HG03521 (cell line): ENCODE measurements around the gene TMEM163.

ENCODE experiments used
- ATAC-seq: cut with Tn5 transposase; IDR thresholded peaks from one replicate; pipeline ENCODE4 v1.9.1; 2021; ENCODE audit warnings: mild to moderate bottlenecking, moderate library complexity; ENCODE audit not compliant: unreplicated experiment

The TMEM163 gene

DNA sequence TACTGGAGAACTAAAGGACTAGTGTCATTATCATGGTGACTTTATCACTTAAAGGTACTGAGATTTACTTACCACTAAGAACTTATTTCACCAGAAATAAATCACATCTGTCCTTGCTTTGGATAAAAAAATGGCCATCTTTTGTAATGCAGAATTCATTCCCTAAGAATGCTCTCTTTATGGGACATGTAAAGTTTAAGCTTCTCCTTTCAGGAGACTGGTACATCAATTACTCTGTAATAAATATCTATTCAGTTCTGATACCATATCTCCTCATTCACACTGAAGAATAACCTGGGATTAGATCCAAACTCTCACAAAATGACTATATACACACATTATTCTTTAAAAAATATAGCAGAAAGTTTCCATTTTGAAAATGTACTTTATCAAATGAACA lies 24.4 kb downstream of the TMEM163 start:
- ATAC-seq: no peak

DNA sequence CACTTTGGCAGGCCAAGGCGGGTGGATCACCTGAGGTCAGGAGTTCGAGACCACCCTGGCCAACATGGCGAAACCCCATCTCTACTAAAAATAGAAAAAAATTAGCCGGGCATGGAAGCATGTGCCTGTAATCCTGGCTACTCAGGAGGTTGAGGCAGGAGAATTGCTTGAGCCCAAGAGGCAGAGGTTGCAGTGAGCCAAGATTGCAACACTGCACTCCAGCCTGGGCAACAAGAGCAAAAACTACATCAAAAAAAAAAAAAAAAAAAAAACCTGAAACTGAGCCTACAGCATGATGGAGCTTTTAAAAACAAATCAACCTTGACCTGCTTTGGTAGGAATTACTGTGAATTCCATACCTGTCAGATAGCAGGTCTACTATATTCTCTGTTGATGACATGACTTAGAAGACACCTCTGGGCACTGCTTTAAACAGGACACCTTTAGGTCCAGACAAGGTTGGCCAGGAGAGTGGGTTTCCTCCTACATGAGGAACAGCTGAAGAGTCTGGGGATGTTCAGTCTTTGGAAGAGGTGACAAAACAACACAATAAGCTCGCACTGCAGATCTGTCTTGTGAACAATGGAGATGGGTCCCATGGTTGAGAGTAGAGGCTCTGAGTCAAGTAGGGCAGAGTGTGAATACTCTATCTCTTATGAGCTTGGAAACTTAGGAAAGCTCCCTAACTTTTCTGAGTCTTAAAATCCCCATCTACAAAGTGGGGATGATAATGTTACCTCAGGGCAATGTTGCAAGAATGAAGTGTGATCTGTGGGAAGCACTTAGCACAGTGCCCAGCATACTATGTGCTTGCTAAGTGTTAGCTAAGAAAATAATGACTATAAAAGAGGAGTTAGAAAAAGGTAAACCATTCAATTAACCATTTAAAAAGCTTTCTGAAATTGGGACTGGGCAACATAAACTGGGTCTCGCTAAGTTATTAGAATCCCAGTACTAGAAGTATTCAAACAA lies 25.2 kb downstream of the TMEM163 start:
- no peak for ATAC-seq

DNA sequence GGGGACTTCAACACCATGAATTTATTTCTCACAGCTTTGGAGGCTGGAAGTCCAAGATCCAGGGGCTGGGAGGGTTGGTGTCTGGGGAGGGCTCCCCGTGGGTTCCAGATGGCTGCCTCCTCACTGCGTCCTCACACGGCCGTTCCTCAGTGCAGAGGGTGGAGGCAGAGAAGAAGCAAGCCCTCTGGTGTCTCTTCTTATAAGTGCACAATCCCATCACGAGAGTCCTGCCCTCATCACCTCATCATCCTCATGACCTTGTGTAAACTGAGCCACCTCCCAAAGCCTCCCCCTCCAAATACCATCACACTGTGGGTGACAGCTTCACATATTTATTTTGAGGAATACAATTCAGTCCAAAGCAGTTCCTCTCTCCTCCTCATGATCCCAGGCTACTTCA lies 26.3 kb downstream of the TMEM163 start:
- peak; percentile 67 for ATAC-seq

DNA sequence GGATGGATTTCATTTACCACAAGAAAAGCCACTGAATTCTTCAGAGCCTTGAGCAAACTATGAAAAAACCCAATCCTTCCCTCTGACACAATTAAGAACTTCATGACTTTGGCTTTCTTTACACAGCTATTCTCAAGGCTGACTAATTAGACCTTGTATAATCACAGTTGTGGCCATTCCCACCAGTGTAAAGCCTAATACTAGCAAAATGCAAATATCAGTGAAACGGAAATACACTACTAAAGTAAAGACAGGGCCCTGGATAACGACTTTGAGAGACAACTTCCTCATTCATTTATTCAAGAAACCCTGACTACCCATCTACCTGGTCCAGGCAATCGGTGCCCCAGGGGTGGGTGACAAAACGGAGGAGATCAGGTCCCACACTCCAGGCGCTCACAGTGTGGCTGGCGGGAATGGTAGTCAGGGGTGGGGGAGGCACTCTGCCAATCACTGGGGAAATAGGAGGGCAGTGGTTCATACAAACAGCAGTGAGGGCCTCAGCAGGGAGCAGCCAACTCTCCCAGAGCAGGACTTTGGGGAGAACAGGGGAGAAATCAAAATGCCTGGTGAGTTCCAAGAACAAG lies 28.1 kb downstream of the TMEM163 start:
- no peak for ATAC-seq

DNA sequence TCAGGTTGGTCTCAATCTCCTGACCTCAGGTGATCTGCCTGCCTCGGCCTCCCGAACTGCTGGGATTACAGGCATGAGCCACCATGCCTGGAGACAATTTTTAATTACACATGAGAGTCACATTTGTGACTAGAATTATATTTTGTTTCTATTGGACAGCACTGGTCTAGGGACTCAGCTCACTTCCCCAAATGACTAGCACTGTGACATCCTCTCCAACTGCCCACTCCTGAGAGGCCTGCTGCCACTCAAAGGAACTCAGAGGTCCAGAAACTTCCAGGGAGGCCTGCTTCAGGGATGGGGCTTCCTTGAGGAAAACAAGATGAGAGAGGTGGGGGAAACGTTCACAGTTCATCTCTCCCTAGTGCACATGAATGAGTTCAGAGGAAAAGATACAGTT lies 29.5 kb downstream of the TMEM163 start:
- ATAC-seq: no peak

DNA sequence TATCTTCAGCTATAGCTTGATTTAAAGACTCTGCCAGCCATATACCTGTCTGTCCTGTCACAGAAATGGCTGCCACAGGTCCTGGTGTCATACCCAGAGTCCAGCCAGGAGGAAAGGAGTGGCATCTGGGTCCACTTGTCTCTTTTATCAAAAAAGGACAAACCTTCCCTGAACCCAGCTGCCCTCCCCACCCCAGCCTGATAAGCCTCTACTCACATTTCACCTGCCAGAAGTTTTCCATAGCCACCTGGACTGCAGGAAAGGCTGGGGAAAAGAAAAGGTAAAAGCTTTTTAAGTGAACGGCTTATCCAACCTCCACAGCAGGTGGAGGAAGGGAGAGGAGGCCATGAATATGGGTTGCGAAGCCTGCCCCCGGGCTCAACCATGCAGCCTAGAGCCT lies 32.8 kb downstream of the TMEM163 start:
- no peak for ATAC-seq

DNA sequence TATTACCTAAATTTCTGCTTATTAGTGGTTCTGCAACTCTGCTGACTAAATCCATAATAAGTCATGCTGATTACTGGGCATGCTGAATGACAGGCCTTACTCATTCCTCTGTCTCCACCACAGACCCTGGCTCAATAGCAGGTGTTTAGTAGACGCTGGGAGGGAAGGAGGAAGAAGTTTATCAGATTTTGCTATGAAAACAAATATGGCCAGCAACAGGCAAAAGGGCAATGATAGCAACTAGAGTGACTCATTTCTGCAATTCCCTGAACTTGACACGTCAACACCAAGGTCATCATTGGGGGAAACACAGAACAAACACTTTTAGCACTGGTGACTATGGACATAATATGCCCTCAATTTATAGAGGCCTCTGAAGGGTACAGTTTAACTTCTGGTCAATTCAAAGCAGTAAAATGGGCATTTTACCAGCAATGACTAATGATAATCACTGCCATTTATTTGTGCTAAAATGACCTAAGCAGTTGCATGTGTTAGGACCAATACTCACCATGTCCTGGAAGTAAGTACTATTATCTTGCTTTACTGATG lies 35.2 kb downstream of the TMEM163 start:
- ATAC-seq: peak; percentile 60

DNA sequence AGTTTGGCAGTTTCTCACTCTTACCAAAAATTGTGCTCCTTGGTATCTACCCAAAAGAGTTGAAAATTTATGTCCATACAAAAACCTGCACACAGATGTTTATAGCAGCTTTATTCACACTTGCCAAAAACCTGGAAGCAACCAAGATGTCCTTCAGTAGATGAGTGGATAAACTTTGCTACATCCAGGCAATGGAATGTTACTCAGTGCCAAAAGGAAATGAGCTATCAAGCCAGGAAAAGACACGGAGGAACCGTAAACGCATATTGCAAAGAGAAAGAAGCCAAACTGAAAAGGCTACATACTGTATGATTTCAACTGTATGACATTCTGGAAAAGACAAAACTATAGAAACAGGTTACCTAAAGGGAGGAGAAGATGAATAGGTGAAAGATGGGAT lies 36.1 kb downstream of the TMEM163 start:
- no peak for ATAC-seq

DNA sequence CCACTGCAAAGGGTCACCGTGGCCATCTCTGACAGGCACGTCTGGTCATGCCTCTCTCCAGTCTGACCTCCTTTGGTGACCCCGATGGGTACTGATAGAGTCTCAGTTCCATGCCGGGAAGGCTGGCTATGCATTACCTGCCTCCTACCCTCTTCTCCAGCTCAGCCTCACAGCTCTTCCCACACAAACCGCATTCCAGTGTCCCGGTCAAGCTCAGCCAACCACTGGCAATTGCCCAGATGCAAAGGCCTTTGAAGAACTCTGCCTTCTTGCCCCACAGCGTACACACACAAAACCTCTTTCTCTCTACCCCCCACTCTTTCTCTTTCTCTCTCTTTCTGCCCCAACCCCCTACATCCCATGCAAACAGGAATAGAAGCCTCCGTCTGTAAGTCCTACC lies 37.6 kb downstream of the TMEM163 start:
- no peak for ATAC-seq

DNA sequence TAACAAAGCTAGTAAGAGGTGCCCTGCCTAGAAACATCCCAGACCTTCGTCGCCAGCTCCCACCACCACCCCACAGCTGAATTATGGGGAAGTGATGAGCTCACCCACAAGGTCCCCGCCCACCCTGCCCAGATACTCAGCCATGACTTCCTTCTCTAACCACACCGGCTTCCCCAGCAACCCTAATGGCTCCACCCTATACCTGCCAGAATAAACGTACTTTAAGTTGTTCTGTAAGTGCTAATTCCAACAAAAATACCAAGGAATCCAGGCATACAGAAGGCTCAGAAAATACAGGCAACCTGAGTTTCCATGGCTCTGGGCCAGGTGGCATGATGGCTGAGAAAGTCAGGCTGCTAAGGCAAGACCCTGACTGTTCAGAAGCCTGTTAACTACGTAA lies 39.1 kb downstream of the TMEM163 start:
- ATAC-seq: no peak

DNA sequence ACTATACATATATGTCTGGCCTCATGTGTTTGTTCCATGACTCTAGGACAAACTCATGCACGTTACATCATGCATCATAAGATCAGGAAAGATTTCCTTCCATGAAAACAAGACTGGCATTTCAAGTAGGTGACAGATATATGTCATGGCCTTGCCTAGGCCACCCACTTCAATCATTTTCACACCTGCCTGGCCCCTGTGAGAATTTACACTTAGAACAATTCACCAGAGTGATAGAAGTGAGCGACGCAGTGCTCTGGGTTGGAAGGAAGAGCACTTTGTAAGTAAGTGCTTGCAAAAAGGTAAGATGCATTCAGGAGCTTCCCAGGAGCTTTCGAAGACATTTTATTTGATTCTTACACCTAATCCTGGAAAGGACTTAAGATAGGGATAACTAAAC lies 39.5 kb downstream of the TMEM163 start:
- no peak for ATAC-seq

DNA sequence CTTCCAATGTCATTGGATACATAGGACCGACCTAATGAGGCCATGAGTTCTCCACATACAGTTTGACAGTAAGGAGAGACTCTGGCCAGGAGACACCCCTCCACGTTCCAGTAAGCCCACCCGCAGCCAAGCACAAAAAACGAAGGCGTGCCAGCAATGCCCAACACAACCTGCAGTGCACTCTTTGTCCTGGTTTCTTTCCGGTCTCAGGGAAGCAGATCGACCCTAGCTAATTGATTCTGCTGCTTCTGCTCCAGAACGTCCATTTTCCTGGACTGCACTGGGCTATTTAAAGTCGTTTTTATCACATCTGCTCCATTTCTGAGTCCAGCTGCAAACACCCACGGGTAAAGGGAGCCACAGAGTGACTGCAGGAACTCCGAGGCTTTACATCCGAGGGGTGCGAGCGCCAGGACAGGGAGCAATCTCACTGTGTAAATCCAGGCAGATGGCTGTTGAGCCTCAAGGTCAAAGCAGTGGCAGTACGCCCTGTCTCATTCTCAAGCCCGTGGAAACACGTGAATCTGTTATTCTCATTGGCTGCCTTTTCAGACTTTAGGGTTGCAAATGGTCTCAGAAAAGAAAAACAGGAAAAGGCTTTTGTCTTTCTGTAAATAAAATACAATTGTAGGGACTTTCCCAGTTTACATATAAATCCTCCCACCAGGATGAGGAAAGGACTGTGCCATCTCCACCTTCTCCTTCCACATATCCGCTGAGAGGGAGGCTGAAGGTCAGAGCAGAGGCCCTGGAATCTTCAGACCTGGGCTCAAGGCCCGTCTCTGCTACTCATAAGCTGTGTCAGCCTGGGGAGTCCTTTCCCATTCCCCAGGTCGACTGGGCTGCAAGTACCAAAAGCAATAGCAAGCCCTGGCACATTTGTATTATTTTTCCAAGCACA lies 40.7 kb downstream of the TMEM163 start:
- no peak for ATAC-seq

DNA sequence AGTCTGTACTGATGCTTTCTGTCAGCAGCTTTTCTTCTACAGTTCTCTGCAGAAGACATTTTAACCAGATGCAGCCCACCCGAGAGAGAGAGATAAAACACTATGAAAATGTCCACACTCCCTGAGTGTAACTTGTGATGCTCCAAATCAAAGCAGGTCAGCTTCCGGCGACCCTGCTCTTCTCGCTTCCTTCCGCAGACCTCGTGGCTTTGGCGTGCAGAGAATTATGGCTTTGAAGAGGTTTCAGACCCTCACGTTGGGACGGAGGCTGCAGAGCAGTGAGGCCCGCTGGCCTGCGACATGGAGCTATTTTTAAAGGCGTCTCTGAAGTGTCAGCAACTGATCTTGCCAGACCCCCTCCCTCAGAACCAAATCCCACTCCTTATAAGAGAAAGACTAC lies 41.8 kb downstream of the TMEM163 start:
- ATAC-seq: no peak

DNA sequence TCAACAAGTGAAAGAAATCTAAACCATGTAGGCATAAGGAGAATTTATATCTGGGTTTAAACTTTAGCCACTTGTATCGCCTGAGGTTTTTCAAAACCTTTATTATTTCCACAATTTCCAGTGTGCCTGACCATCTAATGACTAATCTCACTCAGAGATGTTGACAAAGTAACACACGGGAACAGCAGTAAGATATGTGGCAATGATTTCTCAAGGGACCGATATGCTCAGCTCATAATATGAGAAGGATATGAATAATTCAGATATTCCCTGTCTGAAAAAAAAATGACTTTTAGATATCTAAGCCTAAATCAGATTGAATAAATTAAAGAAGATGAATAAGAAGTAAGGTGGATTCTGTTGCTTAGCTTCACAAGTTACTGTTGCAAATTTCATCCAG lies 43.5 kb downstream of the TMEM163 start:
- ATAC-seq: no peak

DNA sequence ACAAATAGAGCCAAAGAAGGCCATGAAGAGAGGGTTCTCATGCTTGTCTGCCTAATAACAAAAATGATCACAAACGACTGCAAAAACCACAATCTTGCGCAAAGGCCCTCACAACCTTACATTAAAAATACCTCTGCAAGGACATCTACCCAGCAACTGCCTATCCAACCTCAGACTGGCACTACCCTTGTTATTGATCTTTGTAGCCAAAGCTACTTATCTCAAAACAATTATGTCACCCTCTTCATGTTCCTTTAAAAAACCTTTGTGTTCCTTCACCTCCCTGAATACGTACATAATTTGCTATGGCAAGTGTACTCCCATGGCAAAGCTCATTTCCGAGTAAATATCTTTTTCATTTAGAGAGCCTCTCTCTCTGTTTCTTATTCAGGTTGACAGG lies 44.1 kb downstream of the TMEM163 start:
- ATAC-seq: no peak

DNA sequence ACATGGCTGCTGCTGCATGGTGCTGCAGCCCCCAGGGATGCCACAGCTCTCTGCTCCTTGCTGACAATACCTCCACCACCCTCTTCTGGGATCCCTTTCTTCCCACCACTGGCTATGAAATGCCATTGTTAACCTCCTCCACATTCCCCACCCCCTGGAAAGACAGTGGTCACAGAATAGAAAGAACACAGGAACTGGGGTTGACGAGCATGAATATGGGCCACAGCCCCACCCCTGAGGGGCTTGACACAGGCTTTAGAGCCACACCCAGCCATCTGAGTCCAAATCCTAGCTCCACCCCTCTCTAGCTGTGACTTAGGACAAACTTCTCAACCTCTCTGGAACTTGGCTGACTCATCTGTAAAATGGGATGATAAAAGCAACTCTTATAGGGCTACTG lies 47.3 kb downstream of the TMEM163 start:
- ATAC-seq: no peak

DNA sequence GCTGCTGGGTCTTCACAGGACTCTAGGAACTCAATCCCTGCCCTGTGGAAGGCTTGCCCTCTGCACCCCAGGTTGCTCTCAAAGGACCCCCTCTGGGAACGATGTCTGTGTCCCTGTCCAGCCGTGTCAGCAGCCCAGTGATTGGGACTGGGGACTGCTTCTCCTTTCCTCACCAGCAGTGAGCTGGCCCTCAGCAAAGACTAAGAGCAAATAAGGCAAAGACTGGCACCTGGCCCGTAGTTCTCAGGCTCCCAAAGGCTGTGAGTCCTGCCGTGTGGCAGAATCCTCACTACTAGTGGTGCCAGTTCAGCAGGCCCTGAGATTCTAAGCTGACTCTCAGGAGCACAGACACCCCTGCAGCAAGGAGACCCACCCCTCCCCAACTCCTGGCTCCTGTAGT lies 47.8 kb downstream of the TMEM163 start:
- no peak for ATAC-seq

DNA sequence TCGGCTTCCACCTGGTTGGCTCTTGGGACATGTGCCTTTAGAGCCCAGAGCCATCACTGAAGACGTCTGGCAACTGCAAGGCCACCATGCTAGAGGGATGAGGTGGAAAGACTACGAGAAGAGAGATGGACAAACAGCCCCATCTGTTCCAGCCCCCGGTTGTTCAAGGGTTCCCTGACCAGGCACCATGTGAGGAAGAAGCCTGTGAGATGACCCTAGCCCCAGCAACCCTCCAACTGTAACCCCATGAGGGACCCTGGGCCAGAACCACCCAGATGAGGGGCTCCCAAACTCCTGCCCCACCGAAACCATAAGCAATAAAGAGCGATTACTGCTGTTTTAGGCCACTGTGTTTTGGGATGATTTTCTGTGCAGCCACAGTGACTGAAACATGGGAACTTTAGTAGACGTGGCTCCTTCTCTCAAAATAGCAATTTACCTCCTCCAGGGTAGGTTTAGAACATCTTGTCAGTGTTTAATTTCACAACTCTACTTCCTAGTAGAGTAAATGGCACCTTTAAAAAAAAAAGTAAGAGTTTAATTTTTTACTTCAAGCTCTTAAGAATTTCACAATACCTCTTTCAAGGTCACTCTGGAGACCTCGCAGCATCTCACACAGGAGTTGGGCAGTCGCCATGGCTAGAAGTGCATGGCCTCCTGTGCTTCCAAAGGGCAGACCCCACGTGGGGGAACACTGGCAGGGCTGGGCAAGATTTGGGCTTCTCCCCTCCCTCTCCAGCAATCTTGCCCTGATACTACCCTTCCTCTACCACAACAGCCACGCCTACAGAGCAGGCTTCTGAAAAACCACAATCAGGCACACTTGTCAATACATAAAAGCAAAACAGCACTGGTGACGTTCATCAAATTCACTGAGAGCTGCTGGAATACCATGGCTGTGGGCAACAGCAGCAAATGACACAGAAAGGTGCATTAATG lies 48.8 kb downstream of the TMEM163 start:
- no peak for ATAC-seq

DNA sequence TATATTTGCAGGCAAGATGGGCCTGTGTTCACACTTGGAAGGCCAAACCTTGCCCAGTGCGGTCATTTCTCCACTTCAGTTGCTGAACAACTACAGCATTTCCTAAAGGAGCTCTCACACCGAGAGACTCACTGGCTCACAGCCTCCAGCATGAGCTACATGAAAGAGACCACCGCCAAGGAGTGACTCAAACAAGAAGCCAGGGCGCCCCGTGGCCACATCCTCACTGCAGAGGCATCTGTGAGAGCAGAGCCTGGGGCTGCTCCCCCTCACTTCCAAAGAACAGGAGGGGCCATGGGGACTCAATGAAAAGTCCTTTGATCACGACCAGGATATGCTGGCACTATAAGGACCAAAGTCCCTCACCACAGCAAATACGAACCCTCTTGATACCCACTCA lies 50.0 kb downstream of the TMEM163 start:
- ATAC-seq: peak; percentile 68

DNA sequence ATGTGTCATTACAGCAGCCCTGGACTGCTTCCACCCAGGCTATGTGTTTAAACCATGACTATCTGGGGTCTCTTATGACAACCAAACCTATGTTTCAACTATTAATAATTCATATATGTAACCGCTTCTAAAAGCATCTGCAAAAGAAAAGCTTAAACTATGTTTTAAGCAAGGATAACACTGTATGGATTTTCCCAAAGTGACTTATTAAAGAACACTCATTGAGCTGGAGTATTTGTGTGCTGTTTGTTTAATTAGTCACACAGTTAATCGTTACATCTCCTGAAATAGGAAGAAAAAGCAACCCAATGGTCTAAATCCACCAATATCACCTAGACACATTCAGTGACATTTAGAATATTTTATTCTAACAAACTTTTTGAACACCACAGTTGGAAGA lies 51.3 kb downstream of the TMEM163 start:
- no peak for ATAC-seq
